Stimulated activated CD8-positive, alpha-beta memory T cell treated with anti-CD3 and anti-CD28 coated beads, Interleukin-15, amount 100 ng/mL, for 24 hours (primary cell): ENCODE data around the gene RPL22.

Experiments used
- DNase-seq: peaks from one replicate; pipeline ENCODE4 v3.0.0-alpha.2; 2020; ENCODE audit warnings: low read depth

The RPL22 gene

DNA sequence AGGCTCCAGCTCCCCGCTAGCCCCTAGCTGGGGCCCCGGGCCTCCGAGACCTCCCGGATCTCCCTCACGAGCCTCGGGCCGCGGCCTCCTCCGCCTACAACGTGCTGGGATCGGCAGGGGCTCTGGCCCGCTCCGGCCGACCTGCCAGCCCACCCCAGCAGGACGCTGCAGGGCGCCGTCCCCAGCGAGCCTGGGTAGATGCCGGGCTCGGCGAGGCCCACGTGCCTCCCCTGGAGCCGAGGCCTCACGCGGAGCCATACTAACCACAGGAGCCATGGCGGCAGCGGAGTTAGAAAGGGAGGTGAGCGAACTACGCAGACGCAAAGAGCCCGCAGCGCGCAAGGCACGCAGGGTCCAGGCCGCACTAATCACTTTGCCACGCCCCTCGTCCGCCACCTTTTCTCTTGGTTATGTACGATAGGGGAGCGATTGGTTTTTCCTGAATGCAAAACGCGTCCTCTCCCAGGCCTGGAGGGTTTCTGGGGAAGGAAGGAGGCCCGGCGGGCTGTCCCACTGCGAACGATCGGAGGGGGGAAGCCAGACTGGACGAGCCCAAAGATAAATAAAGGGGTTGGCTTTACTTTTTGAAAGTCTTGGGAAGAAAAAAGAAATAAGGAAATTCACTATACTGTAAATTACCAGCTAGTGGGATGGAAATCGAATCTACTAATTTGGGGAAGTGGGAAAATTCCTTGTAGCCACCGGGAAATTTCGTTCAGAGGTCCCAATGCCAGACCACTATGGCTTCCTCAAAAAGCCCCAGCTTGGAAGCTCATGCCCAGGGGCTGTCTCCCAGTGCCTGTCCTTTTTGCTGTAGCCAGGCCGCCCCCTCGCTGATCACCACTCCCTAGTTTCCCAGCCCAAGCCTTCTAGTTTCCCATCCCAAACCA lies at the start of gene RPL22:
RPL22 (minus strand) TSS at position 298 of the 890 bp plus-strand sequence; CDS start at position 276, 22 bp downstream.
- peak; percentile 83 for DNase-seq

GRCh38 chr1:6248161-6248776 lies 48.9 kb upstream of the RPL22 start:
- DNase-seq: no peak

DNA sequence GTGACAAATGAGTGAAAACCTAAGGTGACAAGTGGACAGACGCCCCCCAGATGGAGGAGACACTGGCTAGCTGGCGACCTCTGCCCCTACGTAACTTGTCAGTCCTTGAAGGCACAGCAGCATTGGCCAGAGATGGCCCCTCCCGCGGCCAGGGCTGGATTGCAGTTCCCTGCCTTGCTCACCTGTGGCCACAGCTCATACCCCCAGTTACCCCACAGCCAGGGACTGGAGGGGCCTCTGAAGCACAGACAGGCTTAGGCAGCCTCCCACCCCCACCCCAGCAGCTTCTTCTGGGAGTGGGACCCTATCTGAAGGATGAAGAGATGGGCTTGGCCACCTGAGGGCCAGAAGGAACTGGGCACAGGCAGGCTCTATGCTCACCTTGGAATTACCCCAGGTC lies 48.3 kb upstream of the RPL22 start:
- DNase-seq: no peak

- DNase-seq: peak; percentile 65
Observed at GRCh38 chr1:6246497-6247467, 47.4 kb upstream of the RPL22 start.

DNA sequence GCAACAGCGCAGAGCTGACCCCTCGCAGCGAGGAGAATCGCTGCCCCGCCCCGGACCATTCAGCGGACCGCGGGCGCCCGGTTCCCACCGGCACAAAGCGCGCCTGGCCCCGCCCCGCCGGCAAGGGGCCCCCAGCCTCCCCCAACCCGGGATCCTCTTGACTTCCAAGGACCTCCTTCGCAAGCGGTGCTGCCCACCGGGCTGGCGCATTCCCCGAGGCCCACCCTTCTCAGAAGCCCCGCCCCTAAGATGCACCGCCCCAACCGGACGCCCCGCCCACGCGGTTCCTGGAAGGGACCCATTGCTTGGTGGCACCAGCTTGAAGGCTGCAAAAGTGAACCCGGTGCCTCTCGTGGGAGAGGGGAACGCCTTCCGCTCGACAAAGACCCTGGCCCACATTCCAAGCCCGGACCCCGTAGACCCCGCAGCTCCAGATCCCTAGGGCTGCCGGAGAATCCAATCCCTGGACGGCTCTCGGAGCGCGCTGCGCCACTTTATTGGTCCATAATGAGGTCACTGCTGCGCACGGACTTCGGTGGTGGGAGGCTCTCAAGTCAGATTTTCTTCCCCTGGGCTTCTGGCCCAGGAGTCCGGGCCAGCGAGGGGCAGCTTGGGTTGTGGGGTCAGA lies 46.6 kb upstream of the RPL22 start:
- peak; percentile 41 for DNase-seq

- DNase-seq: peak; percentile 61
Observed at GRCh38 chr1:6245086-6245868, 45.9 kb upstream of the RPL22 start.

DNA sequence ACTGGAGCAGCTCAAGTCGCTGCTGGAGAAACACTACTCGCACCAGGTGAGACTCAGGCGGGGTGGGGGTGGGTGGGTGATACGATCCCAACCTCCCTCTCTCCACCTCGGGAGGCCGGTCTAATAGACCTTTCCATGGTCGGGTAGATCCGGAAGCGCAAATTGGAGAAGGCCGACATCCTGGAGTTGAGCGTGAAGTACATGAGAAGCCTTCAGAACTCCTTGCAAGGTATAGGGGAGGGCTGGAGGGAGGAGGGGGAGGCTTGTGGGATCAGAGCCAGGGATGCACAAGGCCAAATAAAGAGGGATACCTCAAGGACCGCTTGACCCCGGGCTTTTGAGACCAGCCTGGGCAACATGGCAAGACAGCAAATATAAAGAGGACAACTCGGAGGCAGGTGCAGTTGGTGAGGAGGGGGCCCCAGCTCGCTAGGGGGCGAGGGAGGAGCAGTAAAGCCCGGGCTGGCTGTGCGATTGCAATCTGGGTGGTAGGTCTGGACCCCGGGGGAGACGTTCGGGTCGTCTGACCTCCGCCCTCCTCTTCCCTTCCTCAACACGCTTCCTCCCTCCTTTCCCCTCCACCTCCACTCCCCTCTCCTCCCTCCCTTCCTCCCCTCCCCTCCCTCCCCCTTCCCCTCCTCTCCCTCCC lies 45.1 kb upstream of the RPL22 start:
- no peak for DNase-seq

GRCh38 chr1:6243993-6244392 lies 44.6 kb upstream of the RPL22 start, which contains the start of gene HES3:
Gene HES3 (plus strand): TSS chr1:6244179. CDS start chr1:6244366, 187 bp downstream.
- DNase-seq: no peak

- DNase-seq: no peak
Observed at GRCh38 chr1:6243053-6243834, 43.8 kb upstream of the RPL22 start.

- DNase-seq: no peak
Observed at GRCh38 chr1:6241887-6242740, 42.7 kb upstream of the RPL22 start.

- DNase-seq: no peak
Observed at GRCh38 chr1:6241107-6241886, 41.9 kb upstream of the RPL22 start.

DNA sequence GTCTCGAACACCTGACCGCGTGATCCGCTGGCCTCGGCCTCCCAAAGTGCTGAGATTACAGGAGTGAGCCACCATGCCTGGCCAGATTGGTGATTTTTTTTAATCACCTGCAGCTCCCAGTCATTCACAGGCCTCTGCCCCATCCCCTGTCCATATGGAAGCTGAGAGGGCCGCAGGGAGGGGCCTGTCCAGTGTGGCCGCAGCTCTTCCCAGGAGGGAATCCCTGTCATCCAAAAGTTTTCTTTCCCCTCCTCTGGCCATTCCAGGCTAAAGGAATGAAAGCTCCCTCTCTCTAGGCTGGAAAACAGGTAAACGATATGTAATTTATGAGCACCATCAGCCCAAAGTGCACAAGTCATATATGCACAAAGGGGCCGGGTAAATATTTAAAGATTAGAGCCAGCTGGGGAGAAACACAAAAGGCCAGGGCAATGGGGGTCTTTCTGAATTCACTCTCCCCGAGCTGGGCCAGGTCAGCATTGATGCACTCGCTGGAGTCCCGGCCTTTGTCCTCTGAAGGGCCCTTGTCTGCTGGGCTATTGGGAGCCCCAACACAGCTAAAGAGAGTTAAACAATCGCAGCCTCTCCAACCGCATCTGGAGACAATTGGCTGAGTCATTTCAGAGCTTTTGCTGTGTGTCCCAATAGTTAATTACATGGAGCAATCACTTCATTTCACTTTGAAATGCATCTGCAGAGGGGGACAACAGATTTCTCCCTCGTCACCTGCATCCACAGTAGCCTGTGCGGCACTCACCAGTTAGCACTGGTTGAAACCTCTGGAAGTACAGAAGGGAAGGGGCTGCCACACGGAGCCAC lies 40.8 kb upstream of the RPL22 start:
- no peak for DNase-seq

- DNase-seq: no peak
Observed at GRCh38 chr1:6239213-6239752, 39.9 kb upstream of the RPL22 start.

DNA sequence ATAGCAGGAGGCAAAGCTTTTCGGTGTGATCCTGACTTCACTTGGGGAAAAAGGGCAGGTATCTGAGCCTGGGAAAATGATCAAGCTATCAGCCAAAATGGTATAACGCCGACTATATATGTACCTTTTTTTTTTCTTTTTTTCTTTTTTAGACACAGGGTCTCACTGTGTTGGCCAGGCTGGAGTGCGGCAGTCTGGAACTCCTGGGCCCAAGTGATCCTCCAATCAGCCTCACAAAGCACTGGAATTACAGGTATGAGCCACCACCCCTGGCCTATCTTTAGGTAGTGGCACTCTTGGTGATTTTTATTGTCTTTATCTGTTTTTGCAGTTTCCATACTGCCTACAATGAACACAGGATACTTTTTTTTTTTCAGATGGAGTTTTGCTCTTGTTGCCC lies 37.7 kb upstream of the RPL22 start:
- DNase-seq: no peak

DNA sequence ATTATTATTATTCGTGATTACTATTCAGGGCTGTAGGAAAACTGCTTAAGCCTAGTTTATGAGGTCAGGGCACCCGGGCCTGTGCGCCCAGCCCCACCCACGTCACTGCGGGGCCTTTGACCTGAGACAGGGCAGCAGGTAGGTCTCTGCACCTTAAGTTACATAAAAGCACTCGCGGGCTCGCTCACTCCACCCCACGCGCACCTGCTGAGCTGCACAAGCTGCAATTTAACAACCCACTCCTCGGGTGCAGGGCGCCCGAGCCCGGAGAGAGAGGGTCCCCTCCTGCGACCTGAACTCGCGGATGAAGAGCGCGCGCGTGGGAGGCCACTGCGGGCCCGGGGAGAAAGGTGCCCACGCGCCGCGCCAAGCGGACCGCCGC lies 35.9 kb upstream of the RPL22 start:
- DNase-seq: no peak

DNA sequence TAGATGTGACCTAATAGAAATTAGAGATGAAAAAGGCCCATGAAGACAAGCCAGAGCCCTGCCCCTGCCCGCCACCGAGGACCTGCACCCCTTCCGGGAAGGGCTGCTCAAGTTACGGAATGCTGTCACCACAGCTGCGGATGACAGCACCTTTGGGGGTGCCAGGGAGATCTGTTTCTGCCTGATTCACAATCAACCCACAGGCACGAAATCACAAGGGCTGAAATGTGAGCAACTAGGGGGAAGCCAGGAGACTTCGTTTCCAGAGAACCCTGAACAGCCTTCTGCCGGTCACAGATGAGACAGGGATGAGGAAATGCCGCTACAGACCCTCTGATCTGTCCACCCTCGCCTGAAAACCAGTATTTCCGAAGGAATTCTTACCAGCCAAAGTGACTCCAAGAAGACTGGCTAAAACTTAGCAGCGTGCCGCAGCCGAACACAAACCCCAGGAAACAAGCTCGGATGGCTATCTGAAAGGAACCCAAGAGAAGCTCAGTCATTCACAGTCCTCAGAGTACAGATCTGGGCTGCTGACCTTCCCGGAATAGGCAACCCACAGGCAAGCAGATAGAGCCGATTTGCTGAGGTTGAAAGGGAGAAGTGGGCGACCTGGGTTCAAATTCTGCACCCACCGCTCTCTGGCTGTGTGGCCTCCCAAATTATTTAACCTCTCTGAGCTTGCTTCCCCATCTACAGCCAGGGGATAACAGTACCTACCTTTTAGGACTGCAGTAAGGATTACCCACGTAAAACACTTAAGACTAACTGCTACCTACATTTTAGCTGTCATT lies 35.3 kb upstream of the RPL22 start:
- DNase-seq: no peak
